SK-MEL-5 (cell line): ENCODE results near the gene CORO6. TPM values are rescaled to one million over a fixed set of nuclear protein-coding genes. Genes with fewer than 3 reads are reported as not detected.

Source experiments
- small RNA-seq, 2 experiments: library from RNA; depleted of rRNA; stranded (forward); fragments of <200 nt; gene quantifications; one replicate each; pipeline ENCODE3, GENCODE V24; 2014
- total RNA-seq: library from RNA; depleted of rRNA; stranded (reverse); fragments of >200 nt; shearing (Covaris generic); gene quantifications from 2 replicates; pipeline ENCODE4 v1.2.3, GENCODE V29; 2014; rRNA removed

CORO6 gene
- total RNA-seq, 1 experiment from 2014 or later = 0.13 TPM

Small RNAs within 50 kb of the gene (small RNA-seq; reads per million reads assigned to genes)
- 0 to 0.02 reads per million in 2 experiments for gene RNU6-920P

Other genes with a start within 250 kb of the CORO6 start
- 37.3 and 45.0 TPM in 2 replicates for gene TAOK1, start 232.5 kb downstream of the CORO6 start, total RNA-seq
- gene ABHD15, start 55.9 kb downstream of the CORO6 start, total RNA-seq = 11.5 and 12.4 TPM in 2 replicates
- gene TP53I13, start 54.2 kb downstream of the CORO6 start, total RNA-seq = 54.9 and 71.5 TPM in 2 replicates
- gene GIT1, start 33.3 kb downstream of the CORO6 start, total RNA-seq = 32.0 and 36.6 TPM in 2 replicates
- 3.0 and 5.3 TPM in 2 replicates for gene ANKRD13B, start 29.8 kb downstream of the CORO6 start, total RNA-seq